Uterus (tissue), 4 donors: Measurements from ENCODE around the gene STRADA. TPM values are rescaled to one million over a fixed set of nuclear protein-coding genes. Genes with fewer than 3 reads are reported as not detected.

Experiments
- DNase-seq, 2 donors: peaks; one replicate each; pipeline ENCODE4 v3.0.0-alpha.2; 2019 to 2020
- H3K27ac ChIP-seq, 2 donors: fragments of 200-600 bp; sonication (generic); 1 replicate in 1 of 2; 2 replicates in 1 of 2; pipeline ENCODE4 v1.5.1; 2016 to 2018
- H3K27me3 ChIP-seq, 2 donors: fragments of 200-600 bp; sonication (generic); one replicate each; pipeline ENCODE4 v1.5.1; 2018 to 2019; ENCODE audit warnings: control low read depth in 1 of 2
- H3K36me3 ChIP-seq, 2 donors: fragments of 200-600 bp; sonication (generic); one replicate each; pipeline ENCODE4 v1.5.1; 2019; ENCODE audit warnings: control low read depth in 1 of 2
- H3K4me1 ChIP-seq, 2 donors: fragments of 200-600 bp; sonication (generic); one replicate each; pipeline ENCODE4 v1.5.1; 2018 to 2019; ENCODE audit warnings: control low read depth in 1 of 2
- H3K4me3 ChIP-seq, 2 donors: fragments of 200-600 bp; sonication (generic); 1 replicate in 1 of 2; 2 replicates in 1 of 2; pipeline ENCODE4 v1.5.1; 2018 to 2019; ENCODE audit warnings: mild to moderate bottlenecking in 1 of 2
- H3K9me3 ChIP-seq, 2 donors: fragments of 200-600 bp; sonication (generic); one replicate each; pipeline ENCODE4 v1.5.1; 2019; ENCODE audit warnings: control low read depth in 1 of 2
- CTCF ChIP-seq, 4 experiments: fragments of 200-600 bp in 2 of 4; fragments of 450-650 bp in 2 of 4; sonication (generic) in 2 of 4; IDR thresholded peaks; one replicate each; pipeline ENCODE4 v1.5.1; 2016 to 2019; ENCODE audit warnings: antibody characterized with exemption in 4 of 4, mild to moderate bottlenecking in 2 of 4, moderate library complexity in 1 of 4
- POLR2A ChIP-seq, 2 donors: fragments of 450-650 bp; IDR thresholded peaks; one replicate each; pipeline ENCODE4 v1.6.1; 2016; ENCODE audit warnings: antibody characterized with exemption in 2 of 2, mild to moderate bottlenecking in 1 of 2, moderate library complexity in 1 of 2
- intact Hi-C: fragments of 100-400 bp; cut with DNase I; formaldehyde crosslinking; loops from one replicate; pipeline ENCODE4 v1.15.1; 2023; ENCODE audit warnings: low total_unique reads
- total RNA-seq, 4 donors: library from RNA; depleted of rRNA in 3 of 4; stranded (reverse); fragments of >200 nt in 3 of 4; gene quantifications; one replicate each; pipeline versions ENCODE4 v1.1.0 to v1.2.4, GENCODE V29; 2014 to 2023
- donor health status: DM: yes; HTN: yes; CAD: no.

STRADA gene
- total RNA-seq, 4 donors from 2014 or later, result 14.1 to 60.9 (median 27.9) TPM

- Histone ChIP-seq H3K27ac (no peak overlapping the region), H3K4me3 (no peak overlapping the region), H3K36me3 (no peaks in the 10 kb centered on the region), H3K27me3 (no peaks in the 10 kb centered on the region), H3K4me1 (no peaks in the 10 kb centered on the region), H3K9me3 (no peaks in the 10 kb centered on the region)
- no peak for TF ChIP-seq POLR2A (IDR thresholded peaks at IDR 0.05)
- TF ChIP-seq CTCF (IDR thresholded peaks at IDR 0.05), result no peak
- no peak for DNase-seq
- intact Hi-C loops, result no loop called here
Measured at GRCh38 chr17:63692195-63692816, 49.3 kb downstream of the STRADA start.

- no peaks in the 10 kb centered on the region for H3K36me3 ChIP-seq
- no peak for DNase-seq
- no peak overlapping the region for H3K4me3 ChIP-seq
- peaks cover 0 to 2% of the 10 kb centered on the region in 2 donors for H3K4me1 ChIP-seq
- no peaks in the 10 kb centered on the region for H3K9me3 ChIP-seq
- no peak overlapping the region for H3K27ac ChIP-seq
- H3K27me3 ChIP-seq, result no peaks in the 10 kb centered on the region
- TF ChIP-seq CTCF (IDR thresholded peaks at IDR 0.05) (no peak), POLR2A (IDR thresholded peaks at IDR 0.05) (no peak)
- intact Hi-C loops, result no loop called here
Measured at GRCh38 chr17:63689479-63689878, 52.1 kb downstream of the STRADA start.

- Histone ChIP-seq H3K36me3 (no peaks in the 10 kb centered on the region), H3K27ac (no peak overlapping the region), H3K27me3 (no peaks in the 10 kb centered on the region), H3K4me3 (no peak overlapping the region), H3K4me1 (peaks cover 0 to 10% of the 10 kb centered on the region in 2 donors), H3K9me3 (no peaks in the 10 kb centered on the region)
- no peak for DNase-seq
- intact Hi-C loops, result no loop called here
- TF ChIP-seq POLR2A (IDR thresholded peaks at IDR 0.05) (no peak), CTCF (IDR thresholded peaks at IDR 0.05) (no peak)
Measured at GRCh38 chr17:63688396-63689020, 53.1 kb downstream of the STRADA start.

- Histone ChIP-seq H3K27me3 (no peaks in the 10 kb centered on the region), H3K36me3 (no peaks in the 10 kb centered on the region), H3K9me3 (no peaks in the 10 kb centered on the region), H3K4me3 (no peak overlapping the region), H3K4me1 (peaks cover 0 to 10% of the 10 kb centered on the region in 2 donors), H3K27ac (no peak overlapping the region)
- no peak for DNase-seq
- TF ChIP-seq POLR2A (IDR thresholded peaks at IDR 0.05), result no peak
- TF ChIP-seq CTCF (IDR thresholded peaks at IDR 0.05), result no peak
- intact Hi-C loops, result no loop called here
Measured at GRCh38 chr17:63686138-63686685, 55.4 kb downstream of the STRADA start.

GRCh38 chr17:63685578-63685977 is 56.0 kb downstream of the STRADA start:
- Histone ChIP-seq H3K9me3 (no peaks in the 10 kb centered on the region), H3K4me1 (peaks cover 0 to 10% of the 10 kb centered on the region in 2 donors), H3K36me3 (no peaks in the 10 kb centered on the region), H3K27ac (no peak overlapping the region), H3K4me3 (no peak overlapping the region), H3K27me3 (no peaks in the 10 kb centered on the region)
- intact Hi-C loops, result no loop called here
- no peak for DNase-seq
- TF ChIP-seq CTCF (IDR thresholded peaks at IDR 0.05), result no peak
- no peak for TF ChIP-seq POLR2A (IDR thresholded peaks at IDR 0.05)
